Heart right ventricle (tissue), 16 donors: Measurements from ENCODE around the gene HOXA10. TPM values are rescaled to one million over a fixed set of nuclear protein-coding genes. Genes with fewer than 3 reads are reported as not detected.

Source experiments
- ATAC-seq, 8 donors: fragments of 200-7000 bp; cut with Tn5 transposase; one replicate each; pipeline ENCODE4 v1.9.1; 2020; ENCODE audit warnings: mild to moderate bottlenecking in 8 of 8, moderate library complexity in 8 of 8, moderate number of reproducible peaks in 1 of 8
- DNase-seq, 2 donors: peaks; one replicate each; pipeline ENCODE4 v3.0.0-alpha.2; 2020
- H3K27ac ChIP-seq, 10 donors: fragments of 200-600 bp; sonication (generic) in 2 of 10; one replicate each; pipeline versions ENCODE4 v1.5.0 to v1.8.0; 2020 to 2022; ENCODE audit warnings: mild to moderate bottlenecking in 3 of 10
- H3K27me3 ChIP-seq, 7 donors: fragments of 200-600 bp; one replicate each; pipeline ENCODE4 v1.8.0; 2021 to 2022; ENCODE audit warnings: mild to moderate bottlenecking in 2 of 7
- H3K36me3 ChIP-seq, 9 donors: fragments of 200-600 bp; sonication (generic) in 1 of 9; one replicate each; pipeline versions ENCODE4 v1.5.0 to v1.8.0; 2020 to 2022; ENCODE audit warnings: mild to moderate bottlenecking in 2 of 9
- H3K4me1 ChIP-seq, 9 donors: fragments of 200-600 bp; sonication (generic) in 1 of 9; one replicate each; pipeline versions ENCODE4 v1.5.0 to v1.8.0; 2020 to 2022; ENCODE audit warnings: mild to moderate bottlenecking in 4 of 9
- H3K4me3 ChIP-seq, 10 donors: fragments of 200-600 bp; sonication (generic) in 2 of 10; one replicate each; pipeline versions ENCODE4 v1.5.0 to v1.8.0; 2020 to 2022; ENCODE audit warnings: mild to moderate bottlenecking in 7 of 10, moderate library complexity in 2 of 10
- H3K9me3 ChIP-seq, 11 donors: fragments of 200-600 bp in 10 of 11; sonication (generic) in 2 of 11; one replicate each; pipeline versions ENCODE4 v1.5.0 to v1.8.0; 2013 to 2022; ENCODE audit warnings: mild to moderate bottlenecking in 2 of 11, control low read depth in 1 of 11, moderate library complexity in 1 of 11
- WGBS, 2 donors: extraction: QIAGEN DNeasy Blood & Tissue Kit; methylation state at CpG; one replicate each; pipeline ENCODE4 v1.1.7; 2013; ENCODE audit warnings: inconsistent platforms in 1 of 2; 5-methylcytosine and 5-hydroxymethylcytosine counted together
- intact Hi-C, 10 donors: fragments of 100-400 bp; cut with DNase I; formaldehyde crosslinking; loops; one replicate each; pipeline versions ENCODE4 v1.11.1 to v1.14.2; 2022
- polyA plus RNA-seq, 2 donors: library from polyadenylated mRNA; stranded (reverse); fragments of 200-250 nt; gene quantifications; one replicate each; pipeline ENCODE4 v1.2.3, GENCODE V29; 2013
- total RNA-seq, 10 donors: library from RNA; stranded (reverse); fragmentation: NEBNext Ultra II Directional in 3 of 10; extraction: Animal tissue kit (Norgen Biotek cat#: 25700) in 3 of 10; gene quantifications; one replicate each; pipeline versions ENCODE4 v1.2.1 to v1.2.4, GENCODE V29; 2021 to 2023
- TF ChIP-seq, protein P1 (sequence below), 9 donors: fragments of 200-600 bp; sonication (generic) in 2 of 9; IDR thresholded peaks; one replicate each; pipeline versions ENCODE4 v1.5.0 to v1.8.0; 2021 to 2022; ENCODE audit warnings: antibody characterized with exemption in 9 of 9, mild to moderate bottlenecking in 5 of 9, moderate library complexity in 1 of 9
- donor health status: Arrhythmogenic right ventricular cardiomyopathy.
- donor health status: ischemic (EF 13 %, LVEDD 7.1; RV severe dilation, severe dysfunction).
- donor health status: healthy with polysubstance abuse.
- donor health status: DM: no; HTN: yes; CAD: no.
- donor health status: DM: no; HTN: no; CAD: no.
- donor health status: ischemic (EF 25% LVEDD 6.9; RV normal size, moderate dysfunction).
- donor health status: ischemic (EF 25% LVEDD 5.7; RV mildly dilated, moderate dysfunction).
- donor health status: healthy.
- donor health status: DM: yes; HTN: yes; CAD: no.
- donor health status: Ischemic cardiomyopathy.
- donor health status: ischemic (EF 35%, LVEDD 5.7; RV mildly dilated, moderate dysfunction).
- donor health status: nonischemic (EF 11% LVEDD 7.7; RV severe dilation, severe dysfunction).
- donor health status: DM: yes; HTN: yes; CAD: no.
- donor health status: PGD.
- donor health status: ischemic (EF 29% LVEDD 5.4; RV normal size, mild dysfunction).
- donor health status: nonischemic (EF 23%, LVEDD 6.1; RV moderate dilation, normal function).

HOXA10 gene
- total and polyA plus RNA-seq, 12 donors: 0.03 to 0.19 TPM; not detected in 10

DNA sequence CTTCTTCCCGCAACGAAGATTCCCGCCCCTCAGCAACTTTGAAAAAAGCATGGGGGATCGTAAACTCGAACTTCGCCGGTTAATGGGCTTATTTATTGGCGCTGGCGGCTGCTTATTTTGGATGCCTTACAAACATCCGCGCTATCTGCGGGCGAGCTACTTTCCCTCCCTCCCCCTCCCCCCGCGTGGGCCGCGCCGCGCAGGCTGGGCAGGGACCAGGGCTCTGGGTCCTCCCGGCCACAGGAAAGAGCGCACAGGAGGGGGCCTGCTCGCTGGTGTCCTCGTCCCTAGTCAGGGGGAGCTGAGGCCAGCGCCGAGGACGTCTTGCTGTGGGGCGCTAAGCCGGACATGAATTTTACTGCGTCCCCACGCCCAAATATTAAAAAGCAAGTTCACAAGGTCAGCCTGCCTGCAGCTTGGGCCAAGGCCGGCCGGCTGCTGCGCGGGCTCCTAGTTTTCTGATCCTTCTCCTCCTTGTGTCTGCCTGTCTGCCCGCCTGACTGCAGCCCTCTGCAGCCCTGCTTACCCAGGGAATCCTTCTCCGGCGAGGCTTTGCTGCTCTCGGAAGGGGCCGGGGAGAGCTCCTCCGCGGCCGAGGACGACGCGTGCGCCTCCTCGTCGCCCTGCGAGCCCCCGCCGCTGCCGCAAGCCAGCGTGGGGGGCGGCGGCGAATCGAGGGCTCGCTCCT is 1.2 kb downstream of the HOXA10 start:
- 0 to 2% methylated on average over 58 of the region's 58 CpGs for WGBS, 2 donors
- Histone ChIP-seq H3K4me3 (peak overlapping the region; percentile 20 to 53 (median 40)), H3K4me1 (peaks cover 8 to 55% (median 30%) of the 10 kb centered on the region in 9 donors), H3K27me3 (peaks cover 84 to 100% (median 100%) of the 10 kb centered on the region in 7 donors), H3K36me3 (peaks cover 0 to 3% (median 0%) of the 10 kb centered on the region in 9 donors), H3K9me3 (no peaks in the 10 kb centered on the region), H3K27ac (peak overlapping the region in 1 of 10 donors; percentile 20)
- TF ChIP-seq, protein P1, sequence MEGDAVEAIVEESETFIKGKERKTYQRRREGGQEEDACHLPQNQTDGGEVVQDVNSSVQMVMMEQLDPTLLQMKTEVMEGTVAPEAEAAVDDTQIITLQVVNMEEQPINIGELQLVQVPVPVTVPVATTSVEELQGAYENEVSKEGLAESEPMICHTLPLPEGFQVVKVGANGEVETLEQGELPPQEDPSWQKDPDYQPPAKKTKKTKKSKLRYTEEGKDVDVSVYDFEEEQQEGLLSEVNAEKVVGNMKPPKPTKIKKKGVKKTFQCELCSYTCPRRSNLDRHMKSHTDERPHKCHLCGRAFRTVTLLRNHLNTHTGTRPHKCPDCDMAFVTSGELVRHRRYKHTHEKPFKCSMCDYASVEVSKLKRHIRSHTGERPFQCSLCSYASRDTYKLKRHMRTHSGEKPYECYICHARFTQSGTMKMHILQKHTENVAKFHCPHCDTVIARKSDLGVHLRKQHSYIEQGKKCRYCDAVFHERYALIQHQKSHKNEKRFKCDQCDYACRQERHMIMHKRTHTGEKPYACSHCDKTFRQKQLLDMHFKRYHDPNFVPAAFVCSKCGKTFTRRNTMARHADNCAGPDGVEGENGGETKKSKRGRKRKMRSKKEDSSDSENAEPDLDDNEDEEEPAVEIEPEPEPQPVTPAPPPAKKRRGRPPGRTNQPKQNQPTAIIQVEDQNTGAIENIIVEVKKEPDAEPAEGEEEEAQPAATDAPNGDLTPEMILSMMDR (IDR thresholded peaks at IDR 0.05): no peak
- ATAC-seq (peak in 4 of 8 donors; percentile 25 to 50 (median 40)), DNase-seq (no peak)
- intact Hi-C loops: no loop called here

DNA sequence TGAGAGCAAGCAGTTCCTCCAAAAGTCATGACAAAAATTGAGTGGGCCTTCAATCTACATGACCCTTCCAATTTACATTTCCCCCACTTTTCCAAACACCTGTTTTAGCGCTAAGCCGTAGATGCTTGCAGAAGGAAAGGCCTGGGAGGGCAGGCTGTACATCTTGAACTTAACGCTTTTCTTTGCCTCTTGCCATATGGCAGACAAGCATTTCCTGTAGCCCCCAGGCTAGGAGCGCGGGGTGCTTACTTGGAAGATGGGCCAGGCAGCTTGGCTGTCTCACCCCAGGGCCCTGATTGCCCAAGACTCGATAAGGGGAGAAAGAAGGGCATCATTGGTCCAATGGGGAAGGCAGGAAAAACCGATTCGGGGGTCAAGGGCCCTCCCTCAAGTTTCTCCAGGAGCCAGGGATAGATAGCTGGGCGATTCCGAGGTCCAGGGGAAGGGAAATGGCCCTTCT is 1.8 kb downstream of the HOXA10 start:
- ATAC-seq (no peak), DNase-seq (no peak)
- intact Hi-C loops: no loop called here
- WGBS, 2 donors: 12% methylated on average over 10 of the region's 10 CpGs
- no peak overlapping the region for H3K27ac ChIP-seq
- TF ChIP-seq, protein P1 (IDR thresholded peaks at IDR 0.05): no peak
- peaks cover 83 to 100% (median 100%) of the 10 kb centered on the region in 7 donors for H3K27me3 ChIP-seq
- peaks cover 8 to 56% (median 30%) of the 10 kb centered on the region in 9 donors for H3K4me1 ChIP-seq
- no peaks in the 10 kb centered on the region for H3K9me3 ChIP-seq
- H3K36me3 ChIP-seq: peaks cover 0 to 3% (median 0%) of the 10 kb centered on the region in 9 donors
- peak overlapping the region in 2 of 10 donors; percentile 20 to 53 for H3K4me3 ChIP-seq

DNA sequence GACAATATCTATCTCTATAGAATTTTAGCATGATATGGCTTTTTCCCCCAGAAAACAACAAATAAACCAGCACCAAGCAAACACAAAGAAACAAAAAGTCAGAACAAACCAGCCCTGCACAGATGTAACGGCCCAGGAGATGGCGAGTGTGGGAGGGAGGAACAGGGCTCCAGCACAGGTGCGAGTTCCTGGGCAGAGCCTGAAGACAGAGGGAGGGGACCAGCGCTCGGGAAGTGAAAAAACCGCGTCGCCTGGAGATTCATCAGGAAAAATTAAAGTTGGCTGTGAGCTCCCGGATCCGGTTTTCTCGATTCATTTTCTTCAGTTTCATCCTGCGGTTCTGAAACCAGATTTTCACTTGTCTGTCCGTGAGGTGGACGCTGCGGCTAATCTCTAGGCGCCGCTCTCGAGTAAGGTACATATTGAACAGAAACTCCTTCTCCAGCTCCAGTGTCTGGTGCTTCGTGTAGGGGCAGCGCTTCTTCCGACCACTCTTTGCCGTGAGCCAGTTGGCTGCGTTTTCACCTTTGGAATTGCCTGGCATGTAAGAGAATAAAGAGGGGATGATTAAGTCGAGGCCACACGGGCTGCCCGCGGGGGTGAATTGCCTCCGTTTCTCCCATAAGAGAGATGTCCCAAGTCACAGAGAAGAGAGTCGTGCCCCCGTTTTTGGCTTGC is 2.3 kb downstream of the HOXA10 start:
- H3K4me3 ChIP-seq: no peak overlapping the region
- peaks cover 0 to 3% (median 0%) of the 10 kb centered on the region in 9 donors for H3K36me3 ChIP-seq
- H3K9me3 ChIP-seq: no peaks in the 10 kb centered on the region
- TF ChIP-seq, protein P1 (IDR thresholded peaks at IDR 0.05): no peak
- intact Hi-C loops: no loop called here
- no peak for ATAC-seq
- no peak for DNase-seq
- H3K4me1 ChIP-seq: peaks cover 8 to 61% (median 30%) of the 10 kb centered on the region in 9 donors
- no peak overlapping the region for H3K27ac ChIP-seq
- H3K27me3 ChIP-seq: peaks cover 85 to 100% (median 100%) of the 10 kb centered on the region in 7 donors
- 5 to 11% methylated on average over 30 of the region's 30 CpGs for WGBS, 2 donors

DNA sequence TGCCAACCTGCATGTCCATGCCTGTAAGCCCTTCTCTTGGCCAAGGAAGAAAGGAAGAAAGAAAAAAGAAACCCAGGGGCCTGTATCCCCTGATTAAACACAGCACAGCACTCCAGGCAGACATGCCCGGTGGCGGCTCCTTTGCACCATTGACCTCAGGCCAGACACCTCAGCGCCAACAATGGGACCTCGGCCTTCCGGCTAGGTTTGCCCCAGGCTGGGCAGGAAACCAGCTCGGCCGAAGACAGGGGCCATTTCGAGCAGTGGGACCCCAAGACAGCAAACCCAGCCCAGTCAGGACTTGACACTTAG is 2.8 kb downstream of the HOXA10 start:
- ATAC-seq (no peak), DNase-seq (no peak)
- H3K4me1 ChIP-seq: peaks cover 8 to 66% (median 30%) of the 10 kb centered on the region in 9 donors
- H3K27ac ChIP-seq: no peak overlapping the region
- intact Hi-C loops: no loop called here
- TF ChIP-seq, protein P1 (IDR thresholded peaks at IDR 0.05): no peak
- H3K27me3 ChIP-seq: peaks cover 87 to 100% (median 100%) of the 10 kb centered on the region in 7 donors
- H3K4me3 ChIP-seq: no peak overlapping the region
- peaks cover 0 to 4% (median 0%) of the 10 kb centered on the region in 9 donors for H3K36me3 ChIP-seq
- no peaks in the 10 kb centered on the region for H3K9me3 ChIP-seq
- 4 to 12% methylated on average over 8 of the region's 8 CpGs for WGBS, 2 donors
